Measurements from ENCODE around the gene BPIFB3. TPM values are rescaled to one million over a fixed set of nuclear protein-coding genes. Genes with fewer than 3 reads are reported as not detected.

BPIFB3 gene, protein sequence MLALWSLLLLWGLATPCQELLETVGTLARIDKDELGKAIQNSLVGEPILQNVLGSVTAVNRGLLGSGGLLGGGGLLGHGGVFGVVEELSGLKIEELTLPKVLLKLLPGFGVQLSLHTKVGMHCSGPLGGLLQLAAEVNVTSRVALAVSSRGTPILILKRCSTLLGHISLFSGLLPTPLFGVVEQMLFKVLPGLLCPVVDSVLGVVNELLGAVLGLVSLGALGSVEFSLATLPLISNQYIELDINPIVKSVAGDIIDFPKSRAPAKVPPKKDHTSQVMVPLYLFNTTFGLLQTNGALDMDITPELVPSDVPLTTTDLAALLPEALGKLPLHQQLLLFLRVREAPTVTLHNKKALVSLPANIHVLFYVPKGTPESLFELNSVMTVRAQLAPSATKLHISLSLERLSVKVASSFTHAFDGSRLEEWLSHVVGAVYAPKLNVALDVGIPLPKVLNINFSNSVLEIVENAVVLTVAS
- not detected in 2 replicates for total RNA-seq (2014; rRNA removed; shearing (Covaris generic))

- H3K27me3 ChIP-seq (replicated peaks), result no peaks in the 10 kb centered on the region
Measured at GRCh38 chr20:33053291-33054106, at the start of gene BPIFB3. TSS of gene BPIFB3 (plus strand) at chr20:33053903. CDS start at chr20:33055436, 1,533 bp downstream.

DNA sequence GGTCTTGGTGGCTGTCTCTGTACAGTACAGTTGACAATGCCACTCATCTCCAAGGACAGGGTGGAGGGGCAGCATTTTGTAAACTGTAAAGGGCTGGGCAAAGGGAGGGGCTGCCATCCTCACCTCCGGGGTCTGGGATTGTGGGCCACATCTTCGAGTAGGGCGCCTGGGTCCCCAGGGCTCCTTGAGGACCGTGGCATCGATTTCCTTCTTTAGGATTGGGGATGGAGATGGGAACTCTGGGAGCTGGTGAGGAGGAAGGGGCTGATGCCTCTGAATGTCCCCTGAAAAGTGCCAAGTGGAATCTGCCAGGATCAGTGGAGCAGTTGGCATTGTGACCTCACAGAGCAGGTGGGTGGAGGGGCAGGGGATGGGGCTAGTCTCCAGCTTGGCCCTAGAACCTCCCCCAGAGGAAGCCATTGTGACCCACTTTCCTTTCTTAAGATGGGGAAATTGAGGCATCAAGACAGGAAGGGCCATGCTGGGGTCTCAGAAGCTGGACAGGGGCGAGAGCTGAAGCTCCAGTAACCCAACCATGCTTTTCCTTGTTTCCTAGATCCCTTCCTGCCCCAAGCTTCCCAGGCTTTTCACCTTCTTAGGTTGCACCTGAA is 49.5 kb upstream of the BPIFB3 start, which contains the start of gene SUN5:
Gene SUN5, minus strand, starts transcription at position 293 of the 611 bp plus-strand sequence. Its CDS starts 93 bp downstream, at position 200.
- no peak within 1 kb of the TSS for H3K27ac ChIP-seq
- no peak within 1 kb of the TSS for H3K4me3 ChIP-seq
- no peaks in the 10 kb centered on the region for H3K36me3 ChIP-seq
- H3K9me3 ChIP-seq (replicated peaks), result peaks cover 4% of the 10 kb centered on the region; the same call in 1 of the 2 replicates
- no peaks in the 10 kb centered on the region for H3K4me1 ChIP-seq (replicated peaks)
- no peak for DNase-seq (ENCODE audit: low read depth in 1 of 2, low spot score in 2 of 2)
- no peaks in the 10 kb centered on the region for H3K27me3 ChIP-seq (replicated peaks)

More at GRCh38 chr20:33053291-33054106, at the start of gene BPIFB3:
- Histone ChIP-seq H3K4me1 (replicated peaks) (no peaks in the 10 kb centered on the region), H3K9me3 (replicated peaks) (no peaks in the 10 kb centered on the region), H3K36me3 (no peaks in the 10 kb centered on the region), H3K27ac (no peak within 1 kb of the TSS), H3K4me3 (no peak within 1 kb of the TSS)
- DNase-seq (ENCODE audit: low read depth in 1 of 2, low spot score in 2 of 2), result no peak

GRCh38 chr20:33005132-33005566 is 48.6 kb upstream of the BPIFB3 start:
- no peak for DNase-seq (ENCODE audit: low read depth in 1 of 2, low spot score in 2 of 2)
- H3K27ac ChIP-seq, result no peak overlapping the region
- no peak overlapping the region for H3K4me3 ChIP-seq
- H3K9me3 ChIP-seq (replicated peaks), result peaks cover 4% of the 10 kb centered on the region; the same call in 1 of the 2 replicates
- no peaks in the 10 kb centered on the region for H3K4me1 ChIP-seq (replicated peaks)
- no peaks in the 10 kb centered on the region for H3K27me3 ChIP-seq (replicated peaks)
- H3K36me3 ChIP-seq, result no peaks in the 10 kb centered on the region

DNA sequence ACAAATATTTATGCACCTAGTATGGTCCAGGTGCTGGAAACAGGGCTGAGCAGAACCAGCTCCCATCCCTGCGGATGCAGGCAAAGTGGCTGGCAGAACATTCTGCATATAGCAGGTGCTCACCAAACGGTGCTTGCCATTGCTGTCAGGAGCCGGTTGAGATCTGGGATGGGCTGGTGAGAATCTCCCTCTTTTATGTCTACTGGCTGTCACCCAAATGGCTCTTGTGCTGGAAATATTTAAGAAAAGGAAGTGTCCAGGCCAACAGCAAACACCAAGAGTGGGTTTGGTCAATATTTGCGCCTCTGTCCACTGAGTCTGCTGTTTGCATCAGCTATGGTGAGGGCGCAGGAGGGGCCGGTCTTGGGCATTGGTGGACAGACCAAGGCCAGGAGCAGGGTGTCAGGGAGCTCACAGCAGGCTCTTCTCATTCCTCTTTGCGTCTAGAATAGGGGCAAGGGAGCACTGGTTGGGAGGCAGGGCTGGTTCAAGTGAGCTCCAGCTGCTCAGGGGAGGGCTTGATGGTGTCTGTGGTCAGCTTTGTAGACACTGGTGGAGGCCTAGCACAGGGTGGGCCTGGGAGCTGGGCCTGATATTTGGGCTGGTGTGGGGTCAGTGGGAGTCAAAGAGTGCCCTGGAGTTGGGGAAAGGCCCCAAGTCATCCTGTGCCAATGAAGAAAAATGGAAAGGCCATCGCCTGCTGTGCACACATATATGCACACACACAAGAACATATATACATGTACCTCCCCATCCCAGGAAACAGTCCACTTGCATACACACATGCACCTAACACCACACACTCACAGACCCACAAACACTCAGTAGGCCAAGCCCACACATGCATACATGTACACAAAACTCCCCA is 47.6 kb upstream of the BPIFB3 start:
- Histone ChIP-seq H3K27ac (no peak overlapping the region), H3K27me3 (replicated peaks) (no peaks in the 10 kb centered on the region), H3K36me3 (no peaks in the 10 kb centered on the region), H3K4me1 (replicated peaks) (no peaks in the 10 kb centered on the region), H3K4me3 (no peak overlapping the region), H3K9me3 (replicated peaks) (peaks cover 4% of the 10 kb centered on the region; the same call in 1 of the 2 replicates)
- DNase-seq (ENCODE audit: low read depth in 1 of 2, low spot score in 2 of 2), result no peak

DNA sequence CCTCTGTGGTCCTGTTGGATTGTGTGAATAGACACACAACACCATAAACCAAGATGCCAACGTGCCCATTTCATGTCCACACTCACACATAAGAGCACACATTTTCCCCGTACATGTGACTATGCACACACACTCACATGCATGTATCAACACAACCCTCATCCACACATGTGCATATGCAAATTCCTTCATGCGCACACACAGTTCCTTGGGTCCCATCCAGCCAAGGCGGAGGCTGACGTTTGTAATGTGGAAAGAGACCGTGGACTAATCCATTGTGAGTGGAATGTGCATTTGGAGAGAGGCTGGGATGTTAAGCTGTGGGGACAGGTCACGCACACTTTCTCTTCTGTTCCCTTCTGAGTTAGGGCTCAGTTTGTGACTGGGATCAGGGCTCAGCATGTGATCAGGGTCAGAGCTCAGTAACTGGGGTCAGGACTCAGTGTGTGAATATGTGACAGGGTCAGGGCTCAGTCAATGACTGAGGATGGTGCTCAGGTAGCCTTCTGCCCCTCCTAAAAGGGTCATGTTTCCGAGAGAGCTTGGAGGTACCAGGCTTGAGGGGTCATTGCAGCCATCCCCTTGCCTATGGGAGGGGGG is 46.8 kb upstream of the BPIFB3 start:
- no peak for DNase-seq (ENCODE audit: low read depth in 1 of 2, low spot score in 2 of 2)
- H3K36me3 ChIP-seq, result no peaks in the 10 kb centered on the region
- no peak overlapping the region for H3K27ac ChIP-seq
- H3K4me3 ChIP-seq, result no peak overlapping the region
- peaks cover 4% of the 10 kb centered on the region; the same call in 1 of the 2 replicates for H3K9me3 ChIP-seq (replicated peaks)
- H3K4me1 ChIP-seq (replicated peaks), result 0 out of 2 replicates have a peak, but pooled peaks cover under 1% of the 10 kb centered on the region
- no peaks in the 10 kb centered on the region; the same call in 1 of the 2 replicates for H3K27me3 ChIP-seq (replicated peaks)

DNA sequence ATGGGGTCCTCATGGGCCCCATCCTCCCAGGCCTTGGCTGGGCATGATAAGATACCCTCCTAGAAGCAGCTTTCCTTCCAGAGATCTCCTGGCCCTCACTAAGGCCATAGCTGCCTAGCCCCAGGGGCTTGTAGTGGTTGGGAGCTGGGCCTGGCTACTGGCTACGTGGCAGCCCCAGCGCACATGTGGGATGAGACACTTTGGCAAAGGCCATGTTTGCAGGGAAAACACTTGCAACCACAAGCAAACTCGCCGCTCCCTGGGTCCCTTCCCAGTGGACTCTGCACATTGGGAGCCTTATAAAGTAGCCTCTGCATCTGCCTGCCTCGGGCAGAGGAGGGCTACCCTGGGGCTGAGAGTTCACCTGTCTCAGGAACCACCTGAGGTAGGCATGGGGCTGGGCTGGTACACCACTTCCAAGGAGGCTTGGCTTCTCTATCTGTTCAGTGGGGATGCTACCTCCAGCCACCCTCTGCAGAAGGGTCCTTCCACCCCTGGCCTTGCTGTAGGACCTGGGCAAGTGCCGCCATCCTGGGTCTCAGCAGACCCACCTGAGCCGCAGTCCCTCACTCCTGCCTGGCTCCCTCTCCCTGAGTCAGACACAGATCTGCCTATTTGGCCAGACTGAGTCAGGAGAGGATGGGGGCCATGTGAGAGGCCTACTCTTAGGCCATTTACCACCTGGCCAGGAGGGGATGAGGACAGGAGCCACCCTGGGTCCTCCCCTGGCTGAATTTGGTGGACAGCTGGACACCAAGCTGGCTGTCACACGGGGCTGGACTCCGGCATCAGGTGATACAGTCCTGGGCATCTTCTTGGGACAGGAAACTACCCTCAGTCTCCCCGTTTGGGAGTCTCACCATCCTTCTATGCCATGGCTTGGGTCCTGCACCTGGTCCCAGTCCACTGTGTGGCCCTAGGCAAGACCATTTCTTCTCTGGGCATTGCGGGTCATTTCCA is 46.0 kb upstream of the BPIFB3 start, which contains the start of gene BPIFB2:
Gene BPIFB2, plus strand, starts transcription at position 329 of the 960 bp plus-strand sequence. CDS start 871 bp downstream, outside the sequence.
- 0 out of 2 replicates have a peak, but pooled peaks cover 3% of the 10 kb centered on the region for H3K4me1 ChIP-seq (replicated peaks)
- DNase-seq (ENCODE audit: low read depth in 1 of 2, low spot score in 2 of 2), result no peak
- no peaks in the 10 kb centered on the region; the same call in 1 of the 2 replicates for H3K27me3 ChIP-seq (replicated peaks)
- peaks cover 4% of the 10 kb centered on the region; the same call in 1 of the 2 replicates for H3K9me3 ChIP-seq (replicated peaks)
- H3K27ac ChIP-seq, result no peak within 1 kb of the TSS
- no peak within 1 kb of the TSS for H3K4me3 ChIP-seq
- H3K36me3 ChIP-seq, result no peaks in the 10 kb centered on the region

GRCh38 chr20:33008336-33009213 is 45.1 kb upstream of the BPIFB3 start:
- Histone ChIP-seq H3K27ac (no peak overlapping the region), H3K36me3 (no peaks in the 10 kb centered on the region), H3K4me3 (no peak overlapping the region), H3K27me3 (replicated peaks) (no peaks in the 10 kb centered on the region; the same call in 1 of the 2 replicates), H3K4me1 (replicated peaks) (0 out of 2 replicates have a peak, but pooled peaks cover 3% of the 10 kb centered on the region), H3K9me3 (replicated peaks) (peaks cover 4% of the 10 kb centered on the region; the same call in 1 of the 2 replicates)
- no peak for DNase-seq (ENCODE audit: low read depth in 1 of 2, low spot score in 2 of 2)

GRCh38 chr20:33009214-33010132 is 44.2 kb upstream of the BPIFB3 start:
- no peaks in the 10 kb centered on the region; the same call in 1 of the 2 replicates for H3K27me3 ChIP-seq (replicated peaks)
- no peaks in the 10 kb centered on the region for H3K36me3 ChIP-seq
- H3K4me1 ChIP-seq (replicated peaks), result 0 out of 2 replicates have a peak, but pooled peaks cover 3% of the 10 kb centered on the region
- no peak for DNase-seq (ENCODE audit: low read depth in 1 of 2, low spot score in 2 of 2)
- no peak overlapping the region for H3K27ac ChIP-seq
- H3K4me3 ChIP-seq, result no peak overlapping the region
- peaks cover 4% of the 10 kb centered on the region; the same call in 1 of the 2 replicates for H3K9me3 ChIP-seq (replicated peaks)

- Histone ChIP-seq H3K27me3 (replicated peaks) (no peaks in the 10 kb centered on the region; the same call in 1 of the 2 replicates), H3K27ac (no peak overlapping the region)
Measured at GRCh38 chr20:33010133-33010504, 43.6 kb upstream of the BPIFB3 start.

More at GRCh38 chr20:33010133-33010504, 43.6 kb upstream of the BPIFB3 start:
- peaks cover 4% of the 10 kb centered on the region; the same call in 1 of the 2 replicates for H3K9me3 ChIP-seq (replicated peaks)
- H3K4me3 ChIP-seq, result no peak overlapping the region
- DNase-seq (ENCODE audit: low read depth in 1 of 2, low spot score in 2 of 2), result no peak
- 0 out of 2 replicates have a peak, but pooled peaks cover 3% of the 10 kb centered on the region for H3K4me1 ChIP-seq (replicated peaks)
- H3K36me3 ChIP-seq, result no peaks in the 10 kb centered on the region

Data from SJSA1 (cell line).